K562 (cell line): Measurements from ENCODE around the gene LRRN3. TPM values are rescaled to one million over a fixed set of nuclear protein-coding genes. Genes with fewer than 3 reads are reported as not detected.

ENCODE experiments used
- ATAC-seq: fragments of 200-7000 bp; cut with Tn5 transposase; 3 replicates; pipeline ENCODE4 v1.9.1; 2020; ENCODE audit warnings: moderate library complexity
- BruUV-seq: library from RNA; stranded (reverse); fragments of 400-500 nt; replicated peaks from 2 replicates; lab custom pipeline; 2021; lab: Mats Ljungman, UMichigan
- CTCF ChIA-PET: fragments of 300-600 bp; formaldehyde crosslinking; extraction: SDS; loops from one replicate; lab custom pipeline; 2021; ENCODE audit warnings: low intra/inter-chr PET ratio; lab: Yijun Ruan, JAX
- POLR2A ChIA-PET: fragments of 300-600, 350-650 bp; sonication (Branson Sonifier 250); formaldehyde crosslinking; extraction: SDS; loops from one replicate; lab custom pipeline; 2021; ENCODE audit warnings: antibody characterized with exemption, inconsistent platforms; lab: Yijun Ruan, JAX
- DNase-seq, 4 experiments: peaks; one replicate each; pipeline versions ENCODE4 v3.0.0 to v3.0.0-alpha.2; 2011 to 2018; ENCODE audit warnings: low spot score in 3 of 4, mixed read lengths in 3 of 4; ENCODE audit errors: extremely low read depth in 1 of 4
- FAIRE-seq: peaks from 2 replicates; lab custom pipeline; 2011; peaks lifted over from hg19 to GRCh38; lab: Jason Lieb, UNC
- H2AFZ ChIP-seq: 2 replicates; pipeline ENCODE4 v1.6.0; 2011; ENCODE audit warnings: low read depth, low read length, control low read depth, inconsistent platforms
- H3K27ac ChIP-seq: fragments of 200-600 bp; 3 replicates; pipeline ENCODE4 v1.8.0; 2011; ENCODE audit warnings: low read depth, mild to moderate bottlenecking, control low read depth, inconsistent platforms, low read length, moderate library complexity, mixed read lengths; ENCODE audit errors: extremely low read depth
- H3K27me3 ChIP-seq, 2 experiments: fragments of 300-600 bp in 1 of 2; 2 replicates in 1 of 2; 3 replicates in 1 of 2; pipeline versions ENCODE4 v1.6.0 to v1.8.0; 2011; ENCODE audit warnings: inconsistent platforms in 2 of 2, low read length in 2 of 2, mild to moderate bottlenecking in 1 of 2, mixed read lengths in 1 of 2, moderate library complexity in 1 of 2; ENCODE audit not compliant: control insufficient read depth in 2 of 2, insufficient read depth in 2 of 2
- H3K36me3 ChIP-seq: fragments of 300-600 bp; 3 replicates; pipeline ENCODE4 v1.8.0; 2011; ENCODE audit warnings: mild to moderate bottlenecking, low read length, inconsistent platforms; ENCODE audit not compliant: control insufficient read depth, insufficient read depth
- H3K4me1 ChIP-seq, 2 experiments: fragments of 200-600 bp in 1 of 2; replicated peaks in 1 of 2; 2 replicates in 1 of 2; 3 replicates in 1 of 2; pipeline versions ENCODE4 v1.5.1 to v1.8.0; 2011; ENCODE audit warnings: inconsistent platforms in 2 of 2, low read length in 2 of 2, mild to moderate bottlenecking in 1 of 2, mixed read lengths in 1 of 2, moderate library complexity in 1 of 2; ENCODE audit not compliant: control insufficient read depth in 2 of 2, insufficient read depth in 2 of 2
- H3K4me2 ChIP-seq: 2 replicates; pipeline ENCODE4 v1.6.1; 2011; ENCODE audit warnings: low read length, control low read depth, inconsistent platforms, mixed read lengths; ENCODE audit not compliant: insufficient read depth
- H3K4me3 ChIP-seq: fragments of 200-600 bp; sonication (generic), shearing (Covaris generic); 2 replicates; pipeline ENCODE4 v1.5.1; 2016; ENCODE audit warnings: control low read depth, inconsistent platforms
- H3K79me2 ChIP-seq: fragments of 200-600 bp; 3 replicates; pipeline ENCODE4 v1.8.0; 2011; ENCODE audit warnings: low read length, inconsistent platforms; ENCODE audit not compliant: control insufficient read depth, insufficient read depth
- H3K9ac ChIP-seq, 2 experiments: 2 replicates each; pipeline versions ENCODE4 v1.6.0 to v1.6.1; 2011; ENCODE audit warnings: low read depth in 2 of 2, low read length in 2 of 2, control low read depth in 1 of 2, inconsistent platforms in 1 of 2, mild to moderate bottlenecking in 1 of 2, mixed read lengths in 1 of 2; ENCODE audit not compliant: insufficient read depth in 1 of 2
- H3K9me1 ChIP-seq: one replicate; pipeline ENCODE4 v1.6.0; 2011; ENCODE audit warnings: inconsistent platforms, mild to moderate bottlenecking, low read length, moderate library complexity; ENCODE audit not compliant: control insufficient read depth, insufficient read depth
- H3K9me3 ChIP-seq: replicated peaks from 2 replicates; pipeline ENCODE4 v1.5.1; 2011; ENCODE audit warnings: low read depth, low read length, inconsistent platforms; ENCODE audit not compliant: control insufficient read depth, insufficient read depth
- H4K20me1 ChIP-seq: replicated peaks from 2 replicates; pipeline ENCODE4 v1.6.1; 2011; ENCODE audit warnings: low read length, inconsistent platforms, mixed read lengths; ENCODE audit not compliant: control insufficient read depth, insufficient read depth
- GTF3C2 ChIP-seq: IDR thresholded peaks from 3 replicates; pipeline ENCODE4 v1.6.1; 2011; ENCODE audit warnings: borderline replicate concordance, mild to moderate bottlenecking, moderate library complexity; ENCODE audit not compliant: insufficient read length; ENCODE audit errors: extremely low read depth
- NEUROD1 ChIP-seq: fragments of 150-350 bp; IDR thresholded peaks from 2 replicates; pipeline ENCODE4 v1.6.1; 2014; ENCODE audit warnings: borderline replicate concordance, low read length, low read depth; ENCODE audit not compliant: partially characterized antibody
- TCF7L2 ChIP-seq: fragments of 150-350 bp; IDR thresholded peaks from 2 replicates; pipeline ENCODE4 v1.6.1; 2016; ENCODE audit warnings: low read depth, mild to moderate bottlenecking, low read length, moderate library complexity
- YBX1 ChIP-seq: fragments of 450-650 bp; IDR thresholded peaks from 2 replicates; pipeline ENCODE4 v1.7.1; 2016; ENCODE audit warnings: mild to moderate bottlenecking
- ZBTB26 ChIP-seq: fragments of 450-650 bp; formaldehyde crosslinking; IDR thresholded peaks from 2 replicates; pipeline ENCODE4 v1.4.0; 2022; ENCODE audit warnings: missing genetic modification characterization
- WGBS: fragments of 100-300 bp; shearing (Covaris generic); methylation state at CpG from one replicate; pipeline ENCODE4 v1.1.6; 2016; ENCODE audit warnings: low coverage, mixed read lengths; ENCODE audit not compliant: insufficient coverage; ENCODE audit errors: missing lambda C conversion rate; 5-methylcytosine and 5-hydroxymethylcytosine counted together
- in situ Hi-C: fragments of 300-500 bp; cut with MboI; formaldehyde crosslinking; loops from 4 replicates; pipeline ENCODE4 v1.15.0; 2018; ENCODE audit warnings: inconsistent platforms, mixed read lengths
- intact Hi-C: fragments of 100-400 bp; cut with micrococcal nuclease; formaldehyde crosslinking; loops from 2 replicates; pipeline ENCODE4 v1.14.2; 2022
- polyA plus RNA-seq, 8 experiments: library from polyadenylated mRNA; depleted of rRNA in 4 of 8; stranded (reverse) in 5 of 8; unstranded in 3 of 8; fragments of >200 nt; fragmentation: Nextera tagmentation in 2 of 8; fragmentation: Illumina TruSeq in 1 of 8; extraction: Ambion mirVana in 2 of 8; extraction: Trizol in 1 of 8; gene quantifications; 2 replicates each; pipeline versions ENCODE4 v1.2.1 to v1.2.3, GENCODE V29; 2011 to 2014; ENCODE audit warnings: inconsistent platforms in 1 of 8, missing spikeins in 1 of 8
- total RNA-seq, 7 experiments: library from RNA; depleted of rRNA in 6 of 7; stranded (reverse); fragments of >200 nt in 6 of 7; fragmentation: Illumina TruSeq in 2 of 7; extraction: Trizol in 2 of 7; gene quantifications; 2 replicates each; pipeline versions ENCODE4 v1.2.1 to v1.2.3, GENCODE V29; 2011 to 2021; ENCODE audit warnings: low replicate concordance in 1 of 7
- TF ChIP-seq, protein P1 (sequence below): fragments of 250-450 bp; sonication (Bioruptor Pico); IDR thresholded peaks from 2 replicates; pipeline ENCODE4 v1.5.0; 2022; ENCODE audit warnings: mild to moderate bottlenecking

Gene LRRN3
- total and polyA plus RNA-seq, 9 of the 15 experiments (the other 6 are each of a cell fraction or from before 2014, with no cell fraction given) = 0.05 to 1.00 (median 0.20) TPM; not detected in 1

DNA sequence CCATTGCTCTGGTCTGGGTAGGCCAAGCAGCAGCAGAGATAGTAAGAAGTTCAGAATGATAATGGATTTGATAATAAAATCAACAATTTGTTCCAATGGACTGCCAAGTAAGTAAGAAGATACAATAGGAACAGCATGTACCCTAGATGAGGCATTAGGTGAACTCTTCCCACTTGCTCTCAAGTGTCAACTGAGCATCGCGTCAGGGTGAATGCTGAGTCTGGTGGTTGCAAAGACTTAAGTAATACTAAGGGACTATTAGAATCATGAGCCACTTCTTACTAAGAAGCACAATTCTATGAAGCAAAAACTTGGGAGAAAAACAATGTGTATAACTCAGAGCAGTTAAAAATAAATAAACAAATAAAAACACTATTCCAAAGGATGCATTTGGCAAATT lies 54.5 kb downstream of the LRRN3 start:
- H3K4me1 ChIP-seq = no peaks in the 10 kb centered on the region
- no peaks in the 10 kb centered on the region for H4K20me1 ChIP-seq
- BruUV-seq = no TSS peak
- DNase-seq (no peak), FAIRE-seq (no peak), ATAC-seq (no peak)
- no peak overlapping the region for H3K4me3 ChIP-seq
- H3K27ac ChIP-seq = no peak overlapping the region
- no peak overlapping the region for H3K4me2 ChIP-seq
- ChIA-PET POLR2A (no interaction called here), CTCF (no interaction called here)
- WGBS = 93% methylated on average over 2 of the region's 2 CpGs
- no peak overlapping the region for H3K9ac ChIP-seq
- H3K27me3 ChIP-seq = no peaks in the 10 kb centered on the region
- no peaks in the 10 kb centered on the region for H3K36me3 ChIP-seq
- in situ Hi-C loops (no loop called here), intact Hi-C loops (no loop called here)
- no peaks in the 10 kb centered on the region for H3K79me2 ChIP-seq
- H3K9me3 ChIP-seq = no peaks in the 10 kb centered on the region
- H2AFZ ChIP-seq = no peak overlapping the region
- H3K9me1 ChIP-seq = no peaks in the 10 kb centered on the region
- TF ChIP-seq, protein P1, sequence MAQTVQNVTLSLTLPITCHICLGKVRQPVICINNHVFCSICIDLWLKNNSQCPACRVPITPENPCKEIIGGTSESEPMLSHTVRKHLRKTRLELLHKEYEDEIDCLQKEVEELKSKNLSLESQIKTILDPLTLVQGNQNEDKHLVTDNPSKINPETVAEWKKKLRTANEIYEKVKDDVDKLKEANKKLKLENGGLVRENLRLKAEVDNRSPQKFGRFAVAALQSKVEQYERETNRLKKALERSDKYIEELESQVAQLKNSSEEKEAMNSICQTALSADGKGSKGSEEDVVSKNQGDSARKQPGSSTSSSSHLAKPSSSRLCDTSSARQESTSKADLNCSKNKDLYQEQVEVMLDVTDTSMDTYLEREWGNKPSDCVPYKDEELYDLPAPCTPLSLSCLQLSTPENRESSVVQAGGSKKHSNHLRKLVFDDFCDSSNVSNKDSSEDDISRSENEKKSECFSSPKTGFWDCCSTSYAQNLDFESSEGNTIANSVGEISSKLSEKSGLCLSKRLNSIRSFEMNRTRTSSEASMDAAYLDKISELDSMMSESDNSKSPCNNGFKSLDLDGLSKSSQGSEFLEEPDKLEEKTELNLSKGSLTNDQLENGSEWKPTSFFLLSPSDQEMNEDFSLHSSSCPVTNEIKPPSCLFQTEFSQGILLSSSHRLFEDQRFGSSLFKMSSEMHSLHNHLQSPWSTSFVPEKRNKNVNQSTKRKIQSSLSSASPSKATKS = no peak
- TF ChIP-seq YBX1 (no peak), NEUROD1 (no peak), GTF3C2 (no peak), ZBTB26 (CRISPR knock-in tag) (no peak), TCF7L2 (no peak)
